Activated CD4-positive, alpha-beta T cell treated with anti-CD3 and anti-CD28 coated beads, Interleukin-2, amount 50 U/mL, for 24 hours (primary cell): Measurements from ENCODE around the gene CLEC4F.
"Not testable (repeated sequence)": the region's sequence is repeated elsewhere in the genome, so short reads cannot be mapped to it uniquely, and the experiment has no call there.

Source experiments
- DNase-seq, 2 donors: peaks; one replicate each; pipeline ENCODE4 v3.0.0-alpha.2; 2020; ENCODE audit warnings: low read depth in 1 of 2, low spot score in 1 of 2

The CLEC4F gene

GRCh38 chr2:70826696-70827350 lies 6.4 kb upstream of the CLEC4F start:
- no peak for DNase-seq

GRCh38 chr2:70823249-70823648 lies 2.9 kb upstream of the CLEC4F start:
- no peak for DNase-seq

GRCh38 chr2:70822843-70823242 lies 2.4 kb upstream of the CLEC4F start:
- no peak for DNase-seq

- DNase-seq = no peak
These were observed 3.0 kb downstream of the CLEC4F start for GRCh38 chr2:70817284-70817954.

- no peak for DNase-seq
These were observed 3.7 kb downstream of the CLEC4F start for GRCh38 chr2:70816726-70817125.

- no peak for DNase-seq
These were observed 11.1 kb downstream of the CLEC4F start for GRCh38 chr2:70808983-70809958.

- no peak for DNase-seq
These were observed 12.6 kb downstream of the CLEC4F start for GRCh38 chr2:70807828-70808118.

GRCh38 chr2:70807102-70807827 lies 13.1 kb downstream of the CLEC4F start:
- DNase-seq = no peak

- no peak for DNase-seq
These were observed 13.8 kb downstream of the CLEC4F start for GRCh38 chr2:70806620-70807019.

GRCh38 chr2:70806013-70806412 lies 14.4 kb downstream of the CLEC4F start:
- DNase-seq = no peak

- DNase-seq = no peak
These were observed 18.7 kb downstream of the CLEC4F start for GRCh38 chr2:70801607-70802263.

- no peak for DNase-seq
These were observed 20.7 kb downstream of the CLEC4F start for GRCh38 chr2:70799706-70800105.

- DNase-seq = not testable (repeated sequence)
These were observed 22.4 kb downstream of the CLEC4F start for GRCh38 chr2:70797996-70798395.

GRCh38 chr2:70797506-70797905 lies 22.9 kb downstream of the CLEC4F start:
- DNase-seq = no peak

- DNase-seq = no peak
These were observed 24.1 kb downstream of the CLEC4F start for GRCh38 chr2:70796262-70796661.

- DNase-seq = no peak
These were observed 25.0 kb downstream of the CLEC4F start for GRCh38 chr2:70795164-70795995.

GRCh38 chr2:70793450-70793849 lies 26.9 kb downstream of the CLEC4F start:
- DNase-seq = no peak

- DNase-seq = no peak
These were observed 30.1 kb downstream of the CLEC4F start, which contains the start of gene FIGLA for GRCh38 chr2:70790136-70790828. Gene FIGLA (minus strand): TSS chr2:70790643. CDS start chr2:70790638, 5 bp downstream.
